Caco-2 (cell line): ENCODE results near the gene PLA2G2F. TPM values are rescaled to one million over a fixed set of nuclear protein-coding genes. Genes with fewer than 3 reads are reported as not detected.

Experiments used
- BruUV-seq: library from RNA; stranded (reverse); fragments of 400-500 nt; replicated peaks from 2 replicates; lab custom pipeline; 2021; lab: Mats Ljungman, UMichigan
- CTCF ChIA-PET: fragments of 300-600 bp; sonication (Branson Sonifier 250); formaldehyde crosslinking; loops from one replicate; lab custom pipeline; 2022; ENCODE audit warnings: antibody characterized with exemption; lab: Charles Lee
- POLR2A ChIA-PET: fragments of 300-600 bp; sonication (Branson Sonifier 250); formaldehyde crosslinking; loops from one replicate; lab custom pipeline; 2022; ENCODE audit warnings: antibody characterized with exemption; lab: Charles Lee
- DNase-seq, 2 experiments: peaks; one replicate each; pipeline versions ENCODE4 v3.0.0 to v3.0.0-alpha.2; 2020 to 2022
- H3K27me3 ChIP-seq: replicated peaks from 2 replicates; pipeline ENCODE4 v1.6.0; 2011; ENCODE audit warnings: low read length; ENCODE audit not compliant: control insufficient read depth, insufficient read depth
- H3K36me3 ChIP-seq: 2 replicates; pipeline ENCODE4 v1.5.1; 2011; ENCODE audit warnings: low read length; ENCODE audit not compliant: control insufficient read depth, insufficient read depth
- H3K4me1 ChIP-seq: fragments of 250-450 bp; sonication (Bioruptor Pico); 2 replicates; pipeline ENCODE4 v1.5.1; 2020; ENCODE audit warnings: mild to moderate bottlenecking
- H3K4me3 ChIP-seq: 2 replicates; pipeline ENCODE4 v1.5.1; 2011; ENCODE audit warnings: low read depth, mild to moderate bottlenecking, control low read depth, low read length
- H3K9me3 ChIP-seq: fragments of 250-450 bp; sonication (Bioruptor Pico); 2 replicates; pipeline ENCODE4 v1.5.1; 2020; ENCODE audit warnings: mild to moderate bottlenecking, moderate library complexity
- H3K27ac Mint-ChIP-seq: one replicate; pipeline ENCODE4 v1.8.0; 2022; ENCODE audit warnings: mixed read lengths; ENCODE audit not compliant: unreplicated experiment
- H3K27me3 Mint-ChIP-seq: one replicate; pipeline ENCODE4 v1.8.0; 2022; ENCODE audit warnings: mixed read lengths; ENCODE audit not compliant: insufficient read depth, unreplicated experiment
- H3K36me3 Mint-ChIP-seq: one replicate; pipeline ENCODE4 v1.8.0; 2022; ENCODE audit warnings: mild to moderate bottlenecking, mixed read lengths; ENCODE audit not compliant: insufficient read depth, unreplicated experiment
- H3K4me1 Mint-ChIP-seq: one replicate; pipeline ENCODE4 v1.8.0; 2022; ENCODE audit warnings: low read depth, mixed read lengths; ENCODE audit not compliant: unreplicated experiment
- H3K4me3 Mint-ChIP-seq: one replicate; pipeline ENCODE4 v1.8.0; 2022; ENCODE audit warnings: mild to moderate bottlenecking, moderate library complexity, mixed read lengths; ENCODE audit not compliant: unreplicated experiment
- H3K9me3 Mint-ChIP-seq: one replicate; pipeline ENCODE4 v1.8.0; 2022; ENCODE audit warnings: mixed read lengths; ENCODE audit not compliant: unreplicated experiment
- intact Hi-C: fragments of 100-400 bp; cut with micrococcal nuclease; formaldehyde crosslinking; loops from one replicate; pipeline ENCODE4 v1.10.0; 2022; ENCODE audit not compliant: unreplicated experiment
- total RNA-seq: library from RNA; stranded (reverse); gene quantifications from 2 replicates; pipeline ENCODE4 v1.2.3, GENCODE V29; 2022
- TF ChIP-seq, protein P1 (sequence below), 2 experiments: fragments of 200-600 bp in 1 of 2; IDR thresholded peaks; 1 replicate in 1 of 2; 2 replicates in 1 of 2; pipeline versions ENCODE4 v1.5.1 to v1.8.0; 2011 to 2022; ENCODE audit warnings: antibody characterized with exemption in 1 of 2, control low read depth in 1 of 2, inconsistent platforms in 1 of 2, low read depth in 1 of 2, low read length in 1 of 2, mild to moderate bottlenecking in 1 of 2, moderate library complexity in 1 of 2; ENCODE audit not compliant: insufficient read depth in 1 of 2, severe bottlenecking in 1 of 2, unreplicated experiment in 1 of 2

Gene PLA2G2F
- total RNA-seq, 1 experiment from 2014 or later = not detected

DNA sequence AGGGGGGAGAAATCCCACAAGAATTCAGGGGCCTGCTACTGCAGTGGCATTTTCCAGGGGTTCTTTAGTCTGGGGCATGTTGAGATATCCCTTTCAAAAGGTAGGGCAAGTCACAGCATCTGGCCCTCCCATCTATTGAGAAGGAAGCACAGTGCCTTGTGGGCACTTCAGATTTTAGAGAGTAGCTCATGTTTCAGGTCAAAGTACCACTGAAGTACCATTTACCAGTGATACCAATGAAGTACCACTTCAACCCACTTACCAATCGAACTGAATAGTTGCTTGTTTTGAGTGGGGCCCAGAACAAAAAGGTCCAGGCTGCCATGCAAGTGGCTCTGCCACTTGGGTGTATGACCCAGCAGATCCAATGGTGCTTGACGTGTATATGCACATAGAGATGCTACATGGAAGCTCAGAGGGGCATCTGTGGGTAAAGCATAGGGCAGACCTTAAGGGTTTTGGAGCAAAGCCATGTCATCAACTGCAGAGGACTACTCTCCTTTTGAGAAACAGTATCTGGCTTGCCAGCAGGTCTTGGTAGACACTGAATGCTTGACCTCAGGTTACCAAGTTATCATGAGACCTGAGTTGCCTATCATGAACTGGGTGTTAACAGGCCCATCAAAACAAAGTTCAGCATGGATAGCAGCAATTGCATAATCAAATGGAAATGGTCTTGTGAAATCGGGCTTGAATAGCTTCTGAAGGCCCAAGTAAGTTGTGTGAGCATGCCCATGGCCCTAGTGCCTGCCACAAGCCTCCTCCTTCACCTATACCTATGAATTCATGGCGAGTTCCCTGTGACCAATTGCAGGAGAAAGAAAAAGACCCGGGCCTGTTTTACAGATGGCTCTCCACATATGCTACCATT is 43.3 kb upstream of the PLA2G2F start:
- Histone ChIP-seq H3K9me3 (no peaks in the 10 kb centered on the region), H3K27me3 (no peaks in the 10 kb centered on the region), H3K4me3 (no peak overlapping the region), H3K4me1 (no peaks in the 10 kb centered on the region), H3K36me3 (no peaks in the 10 kb centered on the region)
- POLR2A ChIA-PET = no interaction called here
- TF ChIP-seq, protein P1, sequence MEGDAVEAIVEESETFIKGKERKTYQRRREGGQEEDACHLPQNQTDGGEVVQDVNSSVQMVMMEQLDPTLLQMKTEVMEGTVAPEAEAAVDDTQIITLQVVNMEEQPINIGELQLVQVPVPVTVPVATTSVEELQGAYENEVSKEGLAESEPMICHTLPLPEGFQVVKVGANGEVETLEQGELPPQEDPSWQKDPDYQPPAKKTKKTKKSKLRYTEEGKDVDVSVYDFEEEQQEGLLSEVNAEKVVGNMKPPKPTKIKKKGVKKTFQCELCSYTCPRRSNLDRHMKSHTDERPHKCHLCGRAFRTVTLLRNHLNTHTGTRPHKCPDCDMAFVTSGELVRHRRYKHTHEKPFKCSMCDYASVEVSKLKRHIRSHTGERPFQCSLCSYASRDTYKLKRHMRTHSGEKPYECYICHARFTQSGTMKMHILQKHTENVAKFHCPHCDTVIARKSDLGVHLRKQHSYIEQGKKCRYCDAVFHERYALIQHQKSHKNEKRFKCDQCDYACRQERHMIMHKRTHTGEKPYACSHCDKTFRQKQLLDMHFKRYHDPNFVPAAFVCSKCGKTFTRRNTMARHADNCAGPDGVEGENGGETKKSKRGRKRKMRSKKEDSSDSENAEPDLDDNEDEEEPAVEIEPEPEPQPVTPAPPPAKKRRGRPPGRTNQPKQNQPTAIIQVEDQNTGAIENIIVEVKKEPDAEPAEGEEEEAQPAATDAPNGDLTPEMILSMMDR (IDR thresholded peaks at IDR 0.05; ENCODE audit: insufficient read depth in 1 of 2, low read depth in 1 of 2, low read length in 1 of 2, severe bottlenecking in 1 of 2, unreplicated experiment in 1 of 2) = no peak
- intact Hi-C loops = no loop called here
- no peak for DNase-seq
- H3K27me3 Mint-ChIP-seq = no peaks in the 10 kb centered on the region
- no peak overlapping the region for H3K4me3 Mint-ChIP-seq
- CTCF ChIA-PET = interaction anchor here (0.5 kb wide), 1 partner anchor 422 kb away, joined by 3 read pairs; no protein-coding TSS in a partner anchor
- no peaks in the 10 kb centered on the region for H3K9me3 Mint-ChIP-seq
- H3K36me3 Mint-ChIP-seq = no peaks in the 10 kb centered on the region
- H3K4me1 Mint-ChIP-seq = no peaks in the 10 kb centered on the region
- BruUV-seq = no TSS peak
- H3K27ac Mint-ChIP-seq = no peak overlapping the region

DNA sequence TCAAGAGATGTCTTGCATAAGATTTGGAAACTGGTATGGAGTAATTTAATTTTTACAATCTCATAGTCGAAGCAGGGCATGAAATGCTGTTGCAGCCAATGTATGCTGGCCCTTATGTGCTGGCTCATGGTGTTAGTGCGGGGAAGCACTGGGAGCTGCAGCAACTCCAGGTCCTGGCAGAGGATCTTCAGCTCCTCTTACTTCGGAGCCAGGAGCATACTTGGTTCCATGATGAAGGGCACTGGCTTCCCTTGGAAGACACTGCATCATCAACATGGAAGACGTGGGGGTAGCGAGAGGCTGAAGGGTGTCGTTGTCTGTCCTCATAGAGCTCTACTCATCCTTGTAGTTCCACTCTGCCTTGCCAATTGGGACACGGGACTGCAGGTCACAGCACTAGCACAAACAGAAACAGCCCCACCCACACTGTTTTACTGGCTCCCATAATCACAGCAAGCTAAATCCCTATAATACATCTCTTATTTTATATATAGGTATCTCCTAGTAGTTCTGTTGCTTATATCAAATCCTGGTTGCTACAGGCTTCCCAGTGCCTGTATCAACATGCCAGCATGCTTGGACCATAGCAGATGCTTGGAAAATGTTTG is 42.2 kb upstream of the PLA2G2F start:
- CTCF ChIA-PET = no interaction called here
- Mint-ChIP-seq H3K9me3 (no peaks in the 10 kb centered on the region), H3K27me3 (no peaks in the 10 kb centered on the region), H3K4me1 (no peaks in the 10 kb centered on the region), H3K27ac (no peak overlapping the region), H3K36me3 (no peaks in the 10 kb centered on the region), H3K4me3 (no peak overlapping the region)
- H3K4me1 ChIP-seq = no peaks in the 10 kb centered on the region
- no peak overlapping the region for H3K4me3 ChIP-seq
- H3K9me3 ChIP-seq = no peaks in the 10 kb centered on the region
- POLR2A ChIA-PET = no interaction called here
- no TSS peak for BruUV-seq
- intact Hi-C loops = no loop called here
- TF ChIP-seq, protein P1 (IDR thresholded peaks at IDR 0.05; ENCODE audit: insufficient read depth in 1 of 2, low read depth in 1 of 2, low read length in 1 of 2, severe bottlenecking in 1 of 2, unreplicated experiment in 1 of 2) = no peak
- no peaks in the 10 kb centered on the region for H3K36me3 ChIP-seq
- H3K27me3 ChIP-seq = no peaks in the 10 kb centered on the region
- DNase-seq = no peak

DNA sequence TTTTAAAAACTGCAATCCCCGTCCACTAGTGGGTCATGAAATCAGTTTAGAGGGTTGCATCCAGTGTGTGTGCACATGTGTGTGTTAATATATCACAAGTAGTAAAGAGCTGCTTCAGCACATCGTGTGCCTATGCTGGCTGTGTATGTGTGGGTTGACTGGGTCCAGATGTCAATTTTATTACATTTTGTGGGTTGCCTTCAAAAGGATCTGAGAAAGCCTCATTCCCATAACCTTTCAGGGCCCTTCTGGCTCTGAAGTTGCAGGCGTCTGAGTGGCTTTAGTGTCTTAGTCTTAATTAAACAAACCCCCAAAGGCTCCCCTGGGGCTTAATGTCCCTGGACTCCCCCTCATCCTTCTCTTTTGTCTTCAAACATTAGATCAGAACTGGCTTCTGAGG is 39.6 kb upstream of the PLA2G2F start:
- Mint-ChIP-seq H3K27ac (no peak overlapping the region), H3K4me3 (no peak overlapping the region), H3K36me3 (no peaks in the 10 kb centered on the region), H3K9me3 (no peaks in the 10 kb centered on the region), H3K27me3 (no peaks in the 10 kb centered on the region), H3K4me1 (no peaks in the 10 kb centered on the region)
- no peak for DNase-seq
- Histone ChIP-seq H3K36me3 (no peaks in the 10 kb centered on the region), H3K4me1 (no peaks in the 10 kb centered on the region), H3K27me3 (no peaks in the 10 kb centered on the region), H3K4me3 (no peak overlapping the region), H3K9me3 (no peaks in the 10 kb centered on the region)
- intact Hi-C loops = no loop called here
- CTCF ChIA-PET = no interaction called here
- BruUV-seq = no TSS peak
- POLR2A ChIA-PET = no interaction called here
- TF ChIP-seq, protein P1 (IDR thresholded peaks at IDR 0.05; ENCODE audit: insufficient read depth in 1 of 2, low read depth in 1 of 2, low read length in 1 of 2, severe bottlenecking in 1 of 2, unreplicated experiment in 1 of 2) = no peak
